HG03469 (cell line): Measurements from ENCODE around the gene KCNE4.

ENCODE experiments used
- ATAC-seq: cut with Tn5 transposase; IDR thresholded peaks from one replicate; pipeline ENCODE4 v1.9.1; 2021; ENCODE audit warnings: mild to moderate bottlenecking, moderate library complexity, moderate number of reproducible peaks; ENCODE audit not compliant: unreplicated experiment

KCNE4 gene

DNA sequence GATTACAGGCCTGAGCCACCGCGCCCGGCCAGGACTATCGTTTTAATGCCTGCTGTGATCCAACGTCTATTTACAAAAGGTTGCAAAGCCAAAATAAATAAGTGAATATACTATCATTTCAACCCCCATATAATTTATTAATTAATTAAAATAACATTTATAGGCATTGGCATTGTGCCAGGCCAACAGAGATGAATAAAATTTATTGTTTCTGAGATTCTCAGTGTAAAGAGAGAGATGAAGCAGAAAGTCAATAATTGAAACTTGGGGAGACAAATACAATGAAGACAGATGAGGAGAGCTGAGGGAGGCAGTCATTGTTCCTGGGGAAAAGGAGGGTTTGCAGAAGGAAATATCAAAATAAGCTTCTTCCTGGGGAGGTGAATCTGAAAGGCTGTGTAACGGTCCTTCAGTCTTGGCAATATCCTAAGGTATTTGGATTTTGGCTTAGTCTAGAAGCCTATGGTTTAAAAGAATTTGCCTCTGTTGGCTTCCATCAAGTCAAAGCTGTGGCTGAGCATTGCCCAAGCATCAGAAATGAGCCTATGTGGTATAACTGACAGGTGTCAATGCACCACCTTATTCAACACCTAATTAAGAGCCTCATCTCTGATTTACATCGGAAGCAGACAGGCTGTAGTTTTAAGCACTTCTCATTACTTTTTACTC is 31.5 kb downstream of the KCNE4 start:
- no peak for ATAC-seq

DNA sequence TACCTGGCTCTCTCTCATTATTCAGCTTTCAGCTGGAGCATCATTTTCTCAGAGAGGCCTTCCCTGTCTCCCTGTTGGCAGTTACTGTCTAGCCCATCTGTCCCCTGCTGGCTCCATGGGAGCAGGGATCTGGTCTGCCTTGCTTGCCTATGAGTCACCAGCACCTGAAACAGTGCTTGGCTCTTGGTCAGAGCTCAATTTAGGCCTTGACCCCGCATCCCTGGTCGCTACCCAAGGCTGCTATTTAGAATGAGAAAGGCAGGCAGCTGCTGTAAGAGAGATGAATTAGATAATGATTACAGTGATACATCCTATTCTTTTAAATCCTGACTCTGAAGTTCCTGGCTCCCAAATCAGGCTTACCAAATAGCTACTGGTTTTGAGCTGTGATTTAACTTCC is 32.9 kb downstream of the KCNE4 start:
- no peak for ATAC-seq

DNA sequence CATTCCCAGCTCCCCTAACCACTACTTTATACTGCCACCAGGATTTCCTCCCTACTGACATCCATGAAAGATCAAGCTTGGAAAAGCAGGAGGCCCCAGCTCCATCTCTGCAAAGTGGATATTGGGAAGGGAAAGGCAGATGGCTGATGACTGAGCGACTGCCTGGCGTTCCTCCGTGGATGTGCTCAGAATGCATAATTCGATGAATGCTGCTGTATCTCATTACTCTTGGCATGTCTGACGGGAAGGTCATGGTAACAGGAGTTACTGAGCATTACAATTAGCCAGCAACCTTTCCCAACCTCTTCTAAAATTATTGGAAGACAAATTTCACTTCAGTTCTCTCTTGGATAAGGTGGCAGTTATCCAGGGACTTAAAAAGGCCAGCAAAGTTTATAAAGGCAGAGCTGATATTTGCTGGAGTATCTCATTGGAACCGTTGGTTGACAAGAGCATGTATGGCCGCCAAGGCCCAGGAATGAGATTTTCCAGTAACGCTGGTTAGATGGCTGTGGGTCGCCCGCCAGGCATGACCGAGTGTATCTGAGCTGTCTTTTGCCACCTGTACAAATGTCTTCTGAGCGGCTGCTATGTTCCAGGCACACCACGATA is 34.5 kb downstream of the KCNE4 start:
- no peak for ATAC-seq

DNA sequence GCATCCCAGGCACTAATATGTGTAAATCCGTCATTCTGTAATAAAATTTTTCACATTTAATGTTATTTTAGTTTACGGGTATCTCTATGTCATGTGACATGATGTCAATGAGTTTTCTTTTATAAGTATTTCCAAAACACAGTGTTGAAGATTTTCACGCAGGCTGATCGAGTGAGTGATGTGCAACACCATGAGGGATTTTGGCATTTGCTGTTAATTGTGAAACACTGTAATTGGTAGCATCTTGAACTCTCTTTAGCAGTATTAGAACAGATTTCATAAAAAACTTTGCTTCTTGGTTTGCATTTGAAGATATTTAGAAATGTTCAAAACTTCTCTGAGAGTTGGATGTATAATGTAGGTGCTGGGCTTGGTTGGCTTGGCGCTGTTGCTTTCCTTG is 35.5 kb downstream of the KCNE4 start:
- ATAC-seq: no peak

DNA sequence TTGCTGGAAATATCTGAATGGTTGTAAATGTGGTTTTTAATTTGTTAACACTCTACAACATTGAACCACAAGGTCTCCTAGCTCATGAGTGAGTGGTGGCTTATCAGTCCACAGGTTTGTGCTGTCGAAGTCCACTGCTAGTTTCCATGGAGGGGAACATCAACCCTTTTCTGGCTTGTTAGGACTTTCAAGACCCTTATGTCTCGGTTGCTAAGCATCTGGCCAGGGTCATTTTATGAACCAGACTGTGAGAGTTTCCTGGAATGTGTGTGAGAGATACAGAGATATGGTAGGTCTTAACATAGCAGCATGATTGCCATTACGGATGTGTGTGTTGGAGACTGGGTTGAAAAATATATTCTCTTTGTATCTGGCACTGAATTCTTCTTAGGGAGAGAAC is 36.9 kb downstream of the KCNE4 start:
- ATAC-seq: no peak

DNA sequence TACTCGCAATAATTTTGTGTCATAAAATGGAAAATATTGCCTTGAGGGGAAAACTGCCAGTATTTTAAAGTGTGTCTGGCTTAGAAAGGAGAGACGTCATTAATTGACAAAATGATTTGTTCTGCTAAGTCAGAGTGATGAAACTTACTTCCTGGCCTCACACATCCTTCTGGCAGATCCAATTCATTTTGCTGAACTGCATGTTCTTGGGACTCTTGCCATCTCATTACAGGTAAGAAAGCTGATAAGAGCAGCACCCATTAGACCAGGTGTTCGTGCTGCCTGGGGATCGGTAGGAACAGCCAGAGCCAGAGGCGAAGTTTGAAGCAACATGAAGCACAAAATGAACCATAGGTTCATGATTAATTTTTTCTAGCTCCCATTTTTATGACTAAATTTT is 38.0 kb downstream of the KCNE4 start:
- no peak for ATAC-seq

DNA sequence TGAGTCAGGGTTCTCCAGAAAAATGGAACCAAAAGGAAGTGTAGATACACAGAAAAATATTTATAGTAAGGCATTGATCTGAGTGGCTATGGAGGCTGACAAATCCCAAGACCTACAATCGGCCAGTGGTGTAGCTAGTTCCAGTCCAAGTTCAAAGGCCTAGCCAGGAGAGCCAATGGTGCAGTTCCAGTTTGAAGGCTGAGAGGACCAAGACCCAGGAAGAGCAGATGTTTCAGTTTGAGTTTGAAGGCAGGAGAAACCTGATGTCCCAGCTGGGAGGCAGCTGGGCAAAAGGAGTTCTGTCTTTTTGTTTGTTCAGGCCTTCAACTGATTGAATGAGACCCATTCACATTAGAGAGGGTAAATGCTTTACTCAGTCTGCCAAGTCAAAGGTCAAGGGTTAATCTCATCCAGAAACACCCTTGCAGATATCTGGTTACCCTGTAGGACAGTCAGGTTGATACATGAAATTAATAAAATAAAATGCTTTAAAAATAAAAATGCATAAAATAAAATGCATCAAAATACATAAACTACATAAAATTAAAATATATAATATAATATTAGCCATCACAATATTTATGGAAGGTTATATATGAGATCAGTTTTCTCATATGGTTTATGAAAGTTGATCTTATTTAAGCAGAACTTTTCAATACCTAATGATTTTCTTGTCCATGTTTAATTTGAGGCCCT is 38.7 kb downstream of the KCNE4 start:
- ATAC-seq: no peak

DNA sequence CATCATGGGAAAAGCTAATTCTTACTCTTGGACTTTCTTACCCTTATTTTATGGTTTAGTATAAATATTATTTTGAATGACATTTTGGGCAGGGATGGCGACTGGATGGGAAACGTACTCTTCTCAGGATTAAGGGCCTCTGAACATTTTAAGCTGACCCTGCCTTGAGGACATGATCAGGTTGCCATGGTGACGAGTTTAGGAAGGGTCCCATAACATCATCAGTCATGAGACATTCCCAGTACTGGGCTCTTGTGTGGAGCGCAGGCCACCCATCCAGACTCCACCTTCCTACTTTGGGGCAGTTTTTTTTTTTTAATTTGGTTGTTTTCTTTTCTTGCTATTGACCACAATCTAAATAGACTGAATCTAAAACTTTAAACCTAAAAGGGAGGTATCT is 40.7 kb downstream of the KCNE4 start:
- no peak for ATAC-seq

DNA sequence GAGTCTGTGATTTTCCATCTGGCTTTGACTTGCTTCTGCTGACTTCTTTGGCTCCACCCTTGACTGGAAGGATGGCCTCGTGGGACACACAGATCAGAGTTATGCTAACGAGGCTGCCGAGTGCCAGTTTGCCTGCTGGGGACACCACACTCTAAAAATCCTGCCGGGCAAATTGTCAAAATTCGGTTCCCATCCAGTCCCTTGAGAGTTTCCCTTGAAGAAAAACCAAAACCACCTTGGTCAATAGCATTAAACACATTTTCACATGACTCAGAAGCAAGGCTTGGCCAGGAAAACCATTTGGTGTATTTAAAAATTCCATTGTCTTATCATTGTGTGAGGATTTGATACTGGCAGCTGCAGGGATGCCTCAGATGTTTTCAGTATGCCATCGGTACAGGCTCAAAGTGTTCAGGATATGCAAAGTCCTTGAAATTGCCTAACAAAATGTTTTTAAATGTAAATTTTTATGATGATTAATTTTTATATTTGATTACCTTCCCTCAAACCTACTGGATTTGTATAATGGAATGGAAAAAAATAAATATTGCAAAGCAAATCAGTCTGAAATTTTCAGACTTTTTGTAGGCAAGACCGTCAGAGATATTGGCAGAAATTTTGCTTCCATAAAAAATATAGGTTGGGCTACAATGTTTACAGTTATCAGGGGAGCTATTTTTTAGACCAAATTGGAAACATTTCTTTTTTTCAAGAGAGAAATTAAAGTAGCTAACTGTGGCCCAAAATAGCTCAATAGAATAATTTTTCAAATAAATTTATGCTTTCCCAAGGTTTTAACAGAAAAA is 41.6 kb downstream of the KCNE4 start:
- ATAC-seq: no peak

DNA sequence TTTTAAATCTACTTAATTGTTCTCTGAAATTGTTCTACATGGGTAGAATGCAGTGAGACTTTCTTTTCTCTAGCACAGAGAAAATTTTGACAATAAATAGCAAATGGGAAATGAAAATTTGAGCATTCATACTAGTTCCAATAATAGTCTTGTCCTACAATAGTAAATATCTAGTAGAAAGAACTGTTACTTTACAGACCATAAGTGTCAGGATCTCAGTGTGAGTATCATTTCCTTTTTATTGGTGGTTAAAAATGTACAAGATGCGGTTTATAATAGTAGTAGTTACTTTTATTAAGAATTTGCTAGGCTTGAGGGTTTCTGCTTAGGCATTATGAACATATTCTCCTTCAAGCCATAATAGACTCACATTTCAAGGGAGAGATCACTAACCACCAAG is 43.2 kb downstream of the KCNE4 start:
- ATAC-seq: peak; percentile 43

DNA sequence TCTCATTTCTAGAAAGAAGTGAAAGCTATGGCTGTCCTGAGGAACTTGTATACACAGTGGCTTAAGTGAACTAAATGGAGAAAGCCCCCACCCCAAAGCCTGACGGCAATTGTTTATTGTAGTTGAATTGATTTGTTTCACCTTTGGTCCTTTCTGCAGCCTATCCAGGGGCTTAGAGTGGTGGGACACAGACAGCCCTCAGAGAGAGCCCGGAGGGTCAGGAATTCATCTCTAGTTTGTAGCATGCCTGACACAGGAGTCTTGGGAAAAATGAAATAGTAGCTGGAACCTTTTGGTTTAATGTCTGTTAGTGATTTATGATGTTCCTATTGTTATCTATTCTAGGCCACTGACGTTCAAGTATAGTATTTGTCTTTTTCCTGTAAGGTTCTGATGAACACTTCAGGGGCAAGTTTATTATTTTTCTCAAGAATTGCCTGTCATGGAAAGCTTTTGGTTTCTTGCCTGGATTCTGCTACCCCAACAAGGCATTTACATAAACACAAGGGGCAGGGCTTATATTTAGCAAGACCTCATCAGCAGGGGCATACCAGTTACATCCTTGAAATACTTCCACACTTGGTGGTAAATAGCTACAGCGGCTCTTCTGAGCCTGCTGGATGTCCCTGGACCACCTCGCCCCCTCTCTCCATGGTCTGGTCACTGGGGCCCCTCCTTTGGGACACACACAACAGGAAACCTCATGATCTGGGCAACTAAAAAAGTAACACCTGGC is 44.4 kb downstream of the KCNE4 start:
- ATAC-seq: no peak

DNA sequence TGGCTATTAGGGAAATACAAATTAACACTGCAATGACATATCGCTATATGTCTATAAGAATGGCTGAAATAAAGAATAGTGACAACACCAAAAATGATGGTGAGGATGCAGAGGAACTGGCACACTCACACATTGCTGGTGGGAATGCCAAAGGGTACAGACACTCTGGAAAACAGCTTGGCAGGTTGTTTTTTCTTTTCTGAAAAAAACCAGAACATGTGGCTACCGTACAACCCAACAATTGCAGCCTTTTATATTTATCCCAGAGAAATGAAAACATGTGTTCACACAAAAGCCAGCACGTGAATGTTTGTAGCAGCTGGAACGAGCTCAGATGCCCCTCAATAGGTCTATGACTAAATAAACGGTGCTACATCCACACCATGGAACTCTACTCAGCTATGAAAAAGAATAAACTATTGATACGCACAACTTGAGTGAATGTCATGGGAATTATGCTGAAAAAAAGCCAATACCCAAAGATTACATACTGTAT is 45.9 kb downstream of the KCNE4 start:
- no peak for ATAC-seq

DNA sequence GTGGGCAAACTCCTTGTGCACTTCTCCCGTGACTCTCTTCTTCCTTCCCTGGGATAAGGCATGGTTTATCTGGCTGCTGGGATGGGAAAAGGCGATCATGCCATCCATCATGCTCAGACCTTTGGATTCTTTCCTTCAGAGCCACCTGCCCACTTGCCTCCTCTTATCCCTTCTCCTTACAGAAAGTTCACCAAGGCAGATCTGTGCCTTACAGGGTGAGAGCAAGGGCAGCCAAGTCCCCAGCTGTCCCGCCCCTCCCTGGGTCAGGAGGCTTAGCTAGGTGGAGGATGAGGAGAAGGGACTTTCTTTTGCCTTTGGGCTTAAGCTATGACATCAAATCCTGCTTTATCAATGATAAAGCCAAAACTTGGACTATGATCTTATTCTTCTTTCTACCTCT is 47.6 kb downstream of the KCNE4 start:
- ATAC-seq: no peak

DNA sequence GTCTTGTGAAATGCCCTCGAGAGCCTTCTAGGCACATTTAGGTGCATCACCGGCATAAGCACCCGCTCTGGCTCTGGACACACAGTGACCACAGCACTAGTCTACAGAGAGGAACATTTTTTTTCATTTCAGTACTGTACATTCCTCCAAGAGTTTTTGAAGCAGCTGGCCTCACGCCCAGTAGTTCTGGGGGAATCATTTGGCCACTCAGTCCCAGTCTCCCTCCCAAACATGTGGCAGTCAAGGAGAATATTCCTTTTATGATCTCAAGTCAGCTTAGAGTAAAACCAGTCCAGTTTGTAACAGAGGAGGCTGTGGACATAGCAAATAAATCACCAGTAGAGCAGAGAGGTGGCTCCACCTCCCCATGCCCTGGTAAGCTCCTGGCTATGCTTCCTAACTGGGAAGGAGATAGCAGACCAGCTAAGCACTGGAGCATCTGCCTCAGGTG is 48.1 kb downstream of the KCNE4 start:
- no peak for ATAC-seq

DNA sequence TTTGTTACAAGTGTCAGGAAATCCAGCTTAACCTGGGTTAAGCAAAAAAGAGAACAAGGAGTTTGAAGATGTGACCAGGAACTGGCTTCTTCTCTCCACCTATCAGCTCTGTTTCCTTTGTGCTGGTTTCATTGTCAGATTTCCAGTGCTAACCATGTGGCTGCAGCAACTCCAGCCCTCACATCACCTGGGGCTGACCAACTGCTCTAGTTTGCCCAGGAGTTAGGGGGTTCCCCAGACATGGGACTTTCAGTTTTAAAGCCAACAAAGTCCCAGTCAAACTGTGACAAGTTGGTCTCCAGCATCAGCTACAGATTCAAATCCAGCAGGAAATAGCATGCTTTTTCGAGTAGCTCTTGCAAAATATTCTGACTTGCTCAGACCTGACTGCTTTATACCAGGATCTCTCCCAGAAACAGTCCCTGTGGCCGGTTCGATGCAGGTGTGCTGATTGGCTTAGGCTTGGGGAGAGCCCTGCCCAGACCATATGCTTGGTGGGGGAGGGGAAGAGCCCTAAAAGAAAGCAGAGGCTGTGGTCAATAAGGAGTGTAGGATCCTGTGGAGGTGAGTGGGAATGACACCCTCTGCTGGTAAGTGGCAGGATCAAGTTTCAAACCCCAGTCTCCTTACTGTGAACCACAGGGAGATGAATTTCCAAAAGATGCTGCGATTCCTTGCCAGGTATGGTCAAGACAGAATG is 49.5 kb downstream of the KCNE4 start:
- peak; percentile 38 for ATAC-seq

DNA sequence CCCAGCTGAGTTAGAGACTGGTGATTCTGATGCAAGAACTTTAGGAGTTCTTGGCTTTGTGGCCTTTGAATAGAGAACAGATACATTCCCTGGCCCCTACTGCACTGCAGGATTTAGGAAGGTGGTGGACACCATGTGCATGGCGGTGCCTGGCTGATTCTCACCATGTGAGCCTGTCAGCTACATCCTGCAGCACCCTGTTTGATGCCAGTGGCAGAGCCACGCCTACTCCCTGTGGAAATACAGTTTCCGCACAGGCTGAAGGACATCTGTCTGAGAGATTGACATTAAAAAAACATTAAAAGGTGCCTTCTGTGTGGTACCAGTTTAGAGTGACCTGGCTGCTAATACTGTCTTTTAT is 50.0 kb downstream of the KCNE4 start:
- ATAC-seq: no peak

DNA sequence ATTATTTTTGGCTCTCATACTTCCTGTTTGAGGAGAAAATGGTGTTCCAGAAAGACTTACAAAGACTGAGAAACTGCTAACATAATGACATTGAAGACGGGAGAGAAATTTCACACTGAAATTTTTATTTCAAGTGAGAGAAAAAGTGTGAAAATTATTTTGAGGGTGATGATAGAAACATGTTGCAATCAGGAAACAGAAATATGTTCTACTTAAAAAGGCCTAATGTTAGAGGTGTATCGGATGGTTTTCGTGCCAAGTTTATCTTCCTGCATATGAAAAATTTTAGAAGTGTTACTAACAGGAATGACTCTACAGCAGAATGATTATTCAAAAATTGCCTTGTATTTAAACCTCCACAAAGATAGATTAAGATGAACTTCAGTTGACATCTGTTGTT is 50.5 kb downstream of the KCNE4 start:
- no peak for ATAC-seq

DNA sequence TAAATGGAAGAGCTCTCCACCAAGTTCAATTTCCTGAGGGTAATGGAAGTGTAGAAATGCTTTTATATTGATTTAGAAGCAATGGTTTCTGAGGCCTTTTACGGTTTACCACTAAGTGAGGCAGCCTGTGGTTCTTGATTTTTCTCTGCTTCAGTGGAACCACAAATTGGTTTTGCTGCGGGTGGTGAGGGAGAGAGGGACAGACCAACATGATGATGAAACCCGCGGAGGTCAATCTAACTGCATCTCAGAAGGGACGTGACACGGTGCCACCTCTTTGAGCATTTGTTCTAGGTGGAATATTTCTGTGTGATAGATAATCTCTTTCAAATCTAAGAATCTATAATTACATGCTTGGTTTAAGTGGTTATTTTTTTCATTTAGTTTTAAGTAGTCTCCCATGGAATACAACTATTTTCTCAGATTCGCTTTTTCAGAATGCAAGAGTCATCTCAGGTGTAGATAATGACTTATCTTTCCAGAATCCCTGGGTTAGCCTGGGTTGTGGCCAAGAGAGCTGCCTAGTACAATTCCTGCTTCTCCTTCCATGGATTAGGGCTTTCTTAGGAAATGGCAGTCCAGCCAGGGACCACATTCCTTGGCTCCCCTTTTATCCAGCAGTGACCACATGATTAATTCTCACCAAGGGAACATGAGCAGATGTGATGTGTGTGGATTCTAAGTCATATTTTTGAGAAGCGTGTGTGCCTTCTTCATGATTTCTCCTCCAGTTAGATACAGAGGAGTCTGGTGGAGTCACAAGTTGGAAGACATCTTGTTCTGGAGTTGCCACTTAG is 52.5 kb downstream of the KCNE4 start:
- ATAC-seq: no peak
